ENCODE data around the gene TFIP11. TPM values are rescaled to one million over a fixed set of nuclear protein-coding genes. Genes with fewer than 3 reads are reported as not detected.

TFIP11 gene
- total RNA-seq, 3 donors from 2014 or later = 27.5 to 34.5 (median 29.0) TPM

DNA sequence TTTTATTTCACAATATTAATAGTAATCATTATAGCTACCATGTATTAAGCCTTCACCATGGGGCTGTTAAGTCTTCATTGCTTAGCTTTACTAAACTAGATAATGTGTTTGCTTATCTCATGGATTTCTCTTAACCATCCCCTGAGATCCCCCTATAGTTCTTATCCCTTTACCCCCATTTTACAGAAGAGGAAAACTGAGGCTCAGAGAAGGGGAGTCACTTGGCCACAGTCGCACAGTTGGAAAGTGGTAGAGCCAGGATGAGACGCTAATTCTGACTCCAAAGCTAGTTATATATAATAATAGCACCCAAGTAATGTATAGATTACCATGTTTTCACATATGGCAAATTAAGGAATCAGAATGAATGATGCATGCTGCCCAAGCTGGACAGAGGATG, 9.7 kb upstream of the TFIP11 start:
- H3K9me3 ChIP-seq = no peaks in the 10 kb centered on the region
- H3K4me3 ChIP-seq = no peak overlapping the region
- DNase-seq (ENCODE audit: low spot score in 2 of 2) = no peak
- no peaks in the 10 kb centered on the region for H3K4me1 ChIP-seq
- H3K36me3 ChIP-seq = no peaks in the 10 kb centered on the region
- TF ChIP-seq, protein P1, sequence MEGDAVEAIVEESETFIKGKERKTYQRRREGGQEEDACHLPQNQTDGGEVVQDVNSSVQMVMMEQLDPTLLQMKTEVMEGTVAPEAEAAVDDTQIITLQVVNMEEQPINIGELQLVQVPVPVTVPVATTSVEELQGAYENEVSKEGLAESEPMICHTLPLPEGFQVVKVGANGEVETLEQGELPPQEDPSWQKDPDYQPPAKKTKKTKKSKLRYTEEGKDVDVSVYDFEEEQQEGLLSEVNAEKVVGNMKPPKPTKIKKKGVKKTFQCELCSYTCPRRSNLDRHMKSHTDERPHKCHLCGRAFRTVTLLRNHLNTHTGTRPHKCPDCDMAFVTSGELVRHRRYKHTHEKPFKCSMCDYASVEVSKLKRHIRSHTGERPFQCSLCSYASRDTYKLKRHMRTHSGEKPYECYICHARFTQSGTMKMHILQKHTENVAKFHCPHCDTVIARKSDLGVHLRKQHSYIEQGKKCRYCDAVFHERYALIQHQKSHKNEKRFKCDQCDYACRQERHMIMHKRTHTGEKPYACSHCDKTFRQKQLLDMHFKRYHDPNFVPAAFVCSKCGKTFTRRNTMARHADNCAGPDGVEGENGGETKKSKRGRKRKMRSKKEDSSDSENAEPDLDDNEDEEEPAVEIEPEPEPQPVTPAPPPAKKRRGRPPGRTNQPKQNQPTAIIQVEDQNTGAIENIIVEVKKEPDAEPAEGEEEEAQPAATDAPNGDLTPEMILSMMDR (IDR thresholded peaks at IDR 0.05) = no peak
- TF ChIP-seq POLR2A (IDR thresholded peaks at IDR 0.05) (no peak), POLR2AphosphoS5 (IDR thresholded peaks at IDR 0.05) (no peak)
- H3K27me3 ChIP-seq = no peaks in the 10 kb centered on the region
- no peak overlapping the region for H3K27ac ChIP-seq
- intact Hi-C loops (cut with DNase I; ENCODE audit: low total_unique reads) = no loop called here

DNA sequence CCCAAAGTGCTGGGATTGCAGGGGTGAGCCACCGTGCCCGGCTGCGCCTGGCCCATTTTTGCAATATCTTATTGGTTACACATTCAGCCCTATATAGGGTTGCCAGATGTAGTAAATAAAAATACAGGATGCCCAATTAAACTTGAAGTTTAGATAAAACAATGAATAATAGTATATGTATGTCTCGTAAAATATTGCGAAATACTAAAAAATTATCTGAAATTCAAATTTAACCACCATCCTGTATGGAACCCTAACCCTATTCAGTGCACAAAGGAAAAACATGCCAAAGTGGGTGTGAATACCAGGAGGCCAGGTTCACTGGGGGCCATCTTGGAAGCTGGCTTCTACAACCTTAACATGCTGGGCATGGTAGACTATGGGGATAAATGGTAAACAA, 5.2 kb upstream of the TFIP11 start:
- no peaks in the 10 kb centered on the region for H3K36me3 ChIP-seq
- intact Hi-C loops (cut with DNase I; ENCODE audit: low total_unique reads) = no loop called here
- no peak for TF ChIP-seq POLR2AphosphoS5 (IDR thresholded peaks at IDR 0.05)
- TF ChIP-seq POLR2A (IDR thresholded peaks at IDR 0.05) = no peak
- TF ChIP-seq, protein P1 (IDR thresholded peaks at IDR 0.05) = no peak

DNA sequence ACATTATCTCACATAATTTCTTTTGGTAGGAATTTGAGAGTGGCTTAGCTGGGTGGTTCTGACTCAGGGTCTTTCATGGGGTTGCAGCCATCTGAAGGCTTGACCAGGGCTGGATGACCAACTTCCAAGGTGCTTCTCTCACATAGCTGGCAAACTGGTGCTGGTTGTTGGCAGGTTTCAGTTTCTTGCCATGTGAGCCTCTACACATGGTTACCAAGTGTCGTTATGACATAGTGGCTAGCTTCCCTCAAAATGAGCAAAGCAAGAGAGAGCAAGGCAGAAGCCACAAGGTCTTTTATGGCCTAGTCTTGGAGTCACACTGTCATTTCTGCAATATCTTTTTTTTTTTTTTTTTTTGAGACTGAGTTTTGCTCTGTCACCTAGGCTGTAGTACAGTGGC, 4.2 kb upstream of the TFIP11 start:
- H3K9me3 ChIP-seq = no peaks in the 10 kb centered on the region
- no peak for DNase-seq (ENCODE audit: low spot score in 2 of 2)
- H3K4me3 ChIP-seq = no peak overlapping the region
- TF ChIP-seq POLR2AphosphoS5 (IDR thresholded peaks at IDR 0.05) (no peak), POLR2A (IDR thresholded peaks at IDR 0.05) (no peak)
- TF ChIP-seq, protein P1 (IDR thresholded peaks at IDR 0.05) = no peak
- no peaks in the 10 kb centered on the region for H3K36me3 ChIP-seq
- intact Hi-C loops (cut with DNase I; ENCODE audit: low total_unique reads) = no loop called here
- no peaks in the 10 kb centered on the region for H3K27me3 ChIP-seq
- peaks cover 0 to 11% of the 10 kb centered on the region in 2 donors for H3K4me1 ChIP-seq
- no peak overlapping the region for H3K27ac ChIP-seq

More for the DNA sequence above, 5.2 kb upstream of the TFIP11 start:
- no peak for DNase-seq (ENCODE audit: low spot score in 2 of 2)
- Histone ChIP-seq H3K27me3 (no peaks in the 10 kb centered on the region), H3K4me3 (no peak overlapping the region), H3K9me3 (no peaks in the 10 kb centered on the region), H3K27ac (no peak overlapping the region), H3K4me1 (peaks cover 0 to 11% of the 10 kb centered on the region in 2 donors)

DNA sequence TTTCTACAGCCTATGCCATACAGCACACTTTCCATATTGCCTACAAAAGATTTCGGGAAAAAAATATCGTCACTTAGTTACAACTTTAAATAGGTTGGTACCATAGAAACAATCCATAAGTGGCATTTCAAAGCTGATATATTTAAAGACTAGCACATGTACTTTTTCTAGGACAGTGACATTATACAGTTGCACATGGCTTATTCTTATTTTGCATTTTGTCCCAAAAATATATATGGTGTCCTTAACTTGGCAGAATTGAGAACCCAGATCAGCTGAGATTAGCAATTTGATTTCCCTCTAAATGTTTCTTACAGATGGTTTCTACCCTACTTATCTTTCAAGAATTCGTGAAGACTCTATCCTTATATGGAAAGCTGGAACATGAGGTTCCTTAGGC, 3.7 kb upstream of the TFIP11 start:
- no peaks in the 10 kb centered on the region for H3K36me3 ChIP-seq
- no peak overlapping the region for H3K4me3 ChIP-seq
- H3K9me3 ChIP-seq = no peaks in the 10 kb centered on the region
- H3K27ac ChIP-seq = no peak overlapping the region
- peaks cover 0 to 12% of the 10 kb centered on the region in 2 donors for H3K4me1 ChIP-seq
- no peaks in the 10 kb centered on the region for H3K27me3 ChIP-seq
- TF ChIP-seq, protein P1 (IDR thresholded peaks at IDR 0.05) = no peak
- no peak for TF ChIP-seq POLR2A (IDR thresholded peaks at IDR 0.05)
- intact Hi-C loops (cut with DNase I; ENCODE audit: low total_unique reads) = no loop called here
- DNase-seq (ENCODE audit: low spot score in 2 of 2) = no peak

DNA sequence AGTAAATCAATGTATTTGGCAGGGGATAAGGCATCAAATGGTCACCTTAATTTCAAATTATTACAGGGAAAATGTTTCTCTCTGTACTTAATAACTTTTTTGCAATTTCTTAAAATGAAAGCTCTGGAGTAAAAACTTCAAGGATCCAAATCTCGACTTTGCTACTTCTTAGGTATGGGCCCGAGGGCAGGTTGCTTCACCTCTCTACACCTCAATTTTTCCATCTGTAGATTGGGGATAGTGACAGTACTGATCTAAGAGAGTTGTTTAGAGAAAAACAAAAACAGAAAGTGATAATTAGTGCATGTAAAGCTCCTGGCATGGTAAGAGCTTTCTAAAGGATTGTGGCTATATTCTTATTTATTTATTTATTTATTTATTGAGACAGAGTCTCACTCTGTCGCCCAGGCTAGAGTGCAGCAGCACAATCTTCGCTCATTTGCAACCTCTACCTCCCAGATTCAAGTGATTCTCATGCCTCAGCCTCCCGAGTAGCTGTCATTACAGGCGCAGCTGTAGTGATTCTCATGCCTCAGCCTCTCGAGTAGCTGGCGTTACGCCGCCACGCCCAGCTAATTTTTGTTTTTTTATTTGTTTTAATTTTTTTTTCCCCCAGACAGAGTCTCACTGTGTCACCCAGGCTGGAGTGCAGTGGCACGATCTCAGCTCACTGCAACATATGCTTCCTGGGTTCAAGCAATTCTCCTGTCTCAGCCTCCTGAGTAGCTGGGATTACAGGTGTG, 2.3 kb upstream of the TFIP11 start:
- H3K27ac ChIP-seq = no peak overlapping the region
- intact Hi-C loops (cut with DNase I; ENCODE audit: low total_unique reads) = no loop called here
- no peaks in the 10 kb centered on the region for H3K9me3 ChIP-seq
- DNase-seq (ENCODE audit: low spot score in 2 of 2) = no peak
- H3K4me1 ChIP-seq = peaks cover 0 to 15% of the 10 kb centered on the region in 2 donors
- H3K36me3 ChIP-seq = peaks cover 3% of the 10 kb centered on the region
- TF ChIP-seq POLR2A (IDR thresholded peaks at IDR 0.05) (no peak), POLR2AphosphoS5 (IDR thresholded peaks at IDR 0.05) (no peak)
- TF ChIP-seq, protein P1 (IDR thresholded peaks at IDR 0.05) = no peak
- H3K4me3 ChIP-seq = no peak overlapping the region
- no peaks in the 10 kb centered on the region for H3K27me3 ChIP-seq
